GM19467 (cell line): Measurements from ENCODE around the gene PMFBP1.

ENCODE experiments used
- ATAC-seq: cut with Tn5 transposase; IDR thresholded peaks from one replicate; pipeline ENCODE4 v1.9.1; 2021; ENCODE audit warnings: mild to moderate bottlenecking, moderate library complexity; ENCODE audit not compliant: unreplicated experiment

Gene PMFBP1

GRCh38 chr16:72189865-72190371, 18.0 kb upstream of the PMFBP1 start:
- ATAC-seq: no peak

DNA sequence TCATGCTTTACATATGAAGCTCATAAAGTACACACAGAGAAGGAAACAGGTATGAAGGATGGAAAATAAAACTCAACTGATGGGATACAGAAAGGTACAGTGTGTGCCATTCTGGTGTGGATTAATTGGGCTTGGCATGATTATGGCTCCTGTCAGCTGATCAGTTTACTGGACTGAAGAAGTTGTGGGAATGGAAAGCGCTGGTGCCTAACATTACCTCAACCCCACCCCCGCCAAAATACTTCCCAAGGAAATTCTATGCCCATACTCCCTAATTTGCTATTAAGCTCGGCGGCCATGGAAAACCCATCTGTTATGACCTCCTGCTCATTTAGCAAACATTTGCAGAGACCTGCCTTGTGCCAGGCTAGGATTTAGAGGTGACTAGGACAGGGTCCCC, 16.6 kb upstream of the PMFBP1 start:
- no peak for ATAC-seq

GRCh38 chr16:72187551-72187950, 15.6 kb upstream of the PMFBP1 start:
- no peak for ATAC-seq

GRCh38 chr16:72182976-72183375, 11.0 kb upstream of the PMFBP1 start:
- no peak for ATAC-seq

DNA sequence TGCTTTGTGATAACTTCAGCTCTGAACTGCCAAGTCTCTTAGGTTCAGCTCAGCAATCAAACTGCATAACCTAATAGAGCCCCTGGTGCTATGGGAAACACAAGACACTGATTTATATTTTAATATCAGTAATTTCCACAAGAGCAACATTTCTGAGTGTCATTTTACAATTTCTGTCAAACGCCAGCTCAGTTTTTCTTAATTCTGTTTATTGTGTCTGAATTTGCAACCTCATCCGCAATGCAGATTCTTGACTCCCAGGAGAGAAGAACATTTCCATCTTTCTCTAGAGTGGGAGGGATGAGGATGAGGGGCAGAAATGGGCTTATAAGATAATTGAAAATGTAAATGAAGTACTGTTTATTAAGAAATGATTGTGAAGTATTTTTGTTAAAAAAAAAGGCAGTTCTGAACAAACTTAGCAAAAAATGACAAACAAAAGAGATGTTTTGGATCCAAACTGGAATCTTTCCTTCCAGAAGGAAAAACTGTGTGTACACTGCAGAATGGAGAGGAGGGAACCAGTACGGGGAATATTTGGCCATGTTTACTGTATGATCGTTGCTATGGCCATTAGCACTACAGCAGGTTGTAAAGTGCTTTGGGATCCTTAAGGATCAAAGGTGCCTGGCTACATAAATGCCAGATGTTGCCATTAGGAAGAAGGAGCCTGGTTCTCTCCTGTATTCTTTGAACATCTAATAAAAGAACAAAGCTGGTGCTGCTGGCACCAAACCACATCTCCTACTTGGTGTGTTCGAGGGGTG, 7.4 kb upstream of the PMFBP1 start:
- no peak for ATAC-seq

DNA sequence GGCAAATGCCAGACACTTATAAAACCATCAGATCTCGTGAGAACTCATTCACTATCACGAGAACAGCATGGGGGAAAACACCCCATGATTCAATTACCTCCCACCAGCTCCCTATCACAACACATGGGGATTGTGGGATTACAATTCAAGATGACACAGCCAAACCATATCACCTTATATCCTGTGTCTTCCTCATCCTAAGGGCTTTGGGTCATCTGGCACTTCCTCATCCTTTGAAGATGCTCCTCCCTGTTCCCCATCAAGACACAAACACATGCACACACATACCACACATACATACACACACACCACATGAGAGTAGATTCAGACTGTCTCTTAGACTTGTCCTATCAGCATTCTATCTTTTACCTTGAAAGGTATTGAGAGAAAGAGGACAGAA, 2.8 kb upstream of the PMFBP1 start:
- ATAC-seq: no peak

- no peak for ATAC-seq
Observed at GRCh38 chr16:72173997-72174396, 2.0 kb upstream of the PMFBP1 start.

DNA sequence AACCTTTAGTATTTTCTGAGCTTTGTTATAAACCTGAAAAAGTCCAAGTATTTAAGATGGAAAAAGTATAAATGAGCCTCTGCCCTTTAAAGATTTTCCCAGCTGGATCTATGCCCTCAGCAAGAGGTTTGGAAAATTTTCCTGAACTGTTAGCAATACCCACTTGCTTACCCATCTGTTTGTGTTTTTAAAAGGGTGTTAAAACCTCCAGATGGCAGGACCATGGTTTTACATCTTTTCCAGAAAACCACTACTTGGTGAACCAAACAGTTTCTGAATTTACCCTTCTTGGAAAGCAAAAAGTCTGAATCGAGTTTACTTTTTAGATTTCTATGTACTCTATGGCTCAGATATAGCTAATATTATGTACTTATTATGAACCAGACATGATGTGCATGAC, 719 bp downstream of the PMFBP1 start:
- no peak for ATAC-seq

GRCh38 chr16:72169708-72170107, 2.2 kb downstream of the PMFBP1 start:
- no peak for ATAC-seq

- ATAC-seq: no peak
Observed at GRCh38 chr16:72168365-72168764, 3.6 kb downstream of the PMFBP1 start.

DNA sequence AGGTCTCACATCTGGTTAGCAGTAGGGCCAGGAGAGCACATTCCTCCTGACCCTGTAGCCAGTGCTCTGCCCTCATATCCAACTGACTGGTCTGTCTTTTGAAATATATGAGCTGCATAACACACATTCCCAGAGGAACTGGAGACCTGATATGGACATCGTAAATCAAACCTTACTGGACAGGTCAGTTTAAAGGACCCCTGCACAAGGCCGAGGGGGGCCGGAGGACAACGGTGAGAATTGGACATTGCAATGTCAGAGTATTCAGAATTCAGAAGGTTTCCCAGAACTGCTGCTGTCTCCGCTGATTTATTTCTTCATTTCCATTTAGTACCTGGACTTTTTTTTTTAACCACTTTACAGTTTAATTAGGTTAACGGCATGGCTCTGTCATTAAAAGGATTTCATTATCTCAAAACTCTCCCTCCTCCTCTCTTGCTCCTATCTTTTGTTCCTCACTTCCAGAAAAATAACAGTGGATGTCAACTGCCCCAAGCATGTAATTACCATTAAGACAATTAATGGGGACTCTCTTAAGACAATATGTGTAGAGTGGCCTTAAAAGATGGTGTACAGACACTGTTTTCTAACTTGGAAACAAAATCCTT, 4.9 kb downstream of the PMFBP1 start:
- ATAC-seq: no peak

- no peak for ATAC-seq
Observed at GRCh38 chr16:72166151-72166550, 5.8 kb downstream of the PMFBP1 start.

GRCh38 chr16:72164691-72165090, 7.3 kb downstream of the PMFBP1 start:
- no peak for ATAC-seq

- no peak for ATAC-seq
Observed at GRCh38 chr16:72162105-72162692, 9.8 kb downstream of the PMFBP1 start.

DNA sequence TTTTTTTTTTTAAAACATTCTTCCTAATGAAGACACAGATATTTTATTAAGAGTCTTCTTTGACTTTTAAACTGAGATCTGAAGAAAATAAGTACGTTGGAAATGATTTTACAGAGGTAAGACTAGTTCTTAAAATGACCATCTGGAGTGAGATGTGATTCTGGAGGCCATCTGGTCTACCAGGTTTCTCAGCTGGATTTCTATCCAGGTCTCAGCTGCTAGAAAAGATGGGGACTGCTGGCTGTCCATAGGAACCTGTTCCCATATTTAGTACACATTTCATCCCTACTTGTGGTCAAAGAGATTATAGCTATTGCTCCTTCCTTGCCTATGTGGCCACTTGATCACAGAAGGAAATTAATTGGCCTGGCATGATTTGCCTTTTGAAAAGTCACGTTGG, 12.2 kb downstream of the PMFBP1 start:
- ATAC-seq: no peak

DNA sequence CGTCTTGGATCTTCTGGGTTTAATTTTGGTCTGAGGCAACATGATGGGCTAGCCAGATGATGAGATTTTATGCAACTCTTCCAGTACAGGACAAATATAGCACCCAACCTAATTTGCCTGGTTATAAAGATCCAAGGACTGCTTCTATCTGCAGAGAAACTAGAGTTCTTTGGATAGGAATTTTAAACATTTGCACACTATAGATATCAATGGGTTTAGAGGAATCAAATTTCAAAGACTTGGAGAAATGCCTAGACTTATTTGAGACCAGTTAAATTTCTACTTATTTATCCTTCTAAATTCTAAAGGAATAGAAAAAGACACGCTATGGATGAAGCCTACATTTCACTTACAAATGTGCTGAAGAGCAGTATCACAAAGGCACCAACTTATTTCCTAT, 12.6 kb downstream of the PMFBP1 start:
- ATAC-seq: no peak

- ATAC-seq: no peak
Observed at GRCh38 chr16:72149676-72150464, 22.1 kb downstream of the PMFBP1 start.

DNA sequence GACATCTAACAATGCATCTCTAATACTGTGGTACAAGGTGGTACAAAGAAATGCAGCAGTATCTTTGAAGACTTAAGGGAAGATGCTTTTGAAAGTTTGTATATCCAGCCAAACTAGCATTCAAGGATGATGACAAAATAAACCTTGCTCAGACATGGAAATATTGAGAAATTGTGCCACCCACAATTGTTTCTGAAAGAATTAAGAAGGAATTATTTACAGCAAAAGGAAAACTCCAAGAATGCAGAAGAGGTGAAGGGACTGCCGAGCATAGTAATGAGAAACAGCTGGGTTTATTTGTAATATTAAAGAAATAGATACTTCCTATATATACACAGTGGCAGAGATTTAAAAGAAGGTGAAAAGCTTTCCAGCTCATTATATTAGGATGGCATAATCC, 29.5 kb downstream of the PMFBP1 start:
- ATAC-seq: no peak

- no peak for ATAC-seq
Observed at GRCh38 chr16:72139908-72140307, 32.0 kb downstream of the PMFBP1 start.

DNA sequence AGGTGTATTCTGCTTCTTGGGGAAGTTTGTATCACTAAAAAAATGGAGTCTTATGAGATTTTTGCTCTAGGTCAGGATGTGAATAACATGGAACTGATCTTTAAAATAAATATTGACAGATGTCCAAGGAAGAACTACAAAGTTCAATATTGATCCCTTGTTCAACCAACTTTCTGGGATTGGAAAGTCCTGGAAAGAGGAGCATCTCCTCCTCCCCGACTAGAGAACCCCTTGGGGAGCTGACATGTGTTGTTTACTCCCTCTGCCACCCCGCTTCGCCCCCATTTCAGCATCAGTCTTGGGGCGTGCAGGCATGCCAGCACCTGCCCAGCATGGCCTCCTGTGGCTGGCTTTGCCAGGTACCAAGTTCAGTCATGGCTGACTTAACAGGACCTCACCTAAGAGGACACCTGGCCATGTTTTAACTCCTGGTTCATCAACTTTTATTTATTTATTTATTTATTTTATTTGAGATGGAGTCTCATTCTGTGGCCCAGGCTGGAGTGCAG, 33.8 kb downstream of the PMFBP1 start:
- ATAC-seq: no peak

- no peak for ATAC-seq
Observed at GRCh38 chr16:72137380-72138063, 34.4 kb downstream of the PMFBP1 start.
